MCF 10A (cell line): ENCODE results near the gene DAO. TPM values are rescaled to one million over a fixed set of nuclear protein-coding genes. Genes with fewer than 3 reads are reported as not detected.

Source experiments
- BruUV-seq: library from RNA; stranded (reverse); fragments of 400-500 nt; replicated peaks from 2 replicates; lab custom pipeline; 2021; lab: Mats Ljungman, UMichigan
- CTCF ChIA-PET: fragments of 300-600 bp; sonication (Branson Sonifier 250); formaldehyde crosslinking; extraction: SDS; loops from one replicate; lab custom pipeline; 2021; ENCODE audit warnings: antibody characterized with exemption, inconsistent platforms; lab: Yijun Ruan, JAX
- POLR2A ChIA-PET: fragments of 300-600, 350-650 bp; sonication (Branson Sonifier 250); formaldehyde crosslinking; extraction: SDS; loops from one replicate; lab custom pipeline; 2020; ENCODE audit warnings: antibody characterized with exemption, inconsistent platforms; lab: Yijun Ruan, JAX
- DNase-seq: peaks from one replicate; pipeline ENCODE4 v3.0.0-alpha.2; 2018; ENCODE audit not compliant: unreplicated experiment
- H3K27ac Mint-ChIP-seq: one replicate; pipeline ENCODE4 v1.8.0; 2022; ENCODE audit warnings: mild to moderate bottlenecking, low read depth, mixed read lengths; ENCODE audit not compliant: unreplicated experiment
- H3K27me3 Mint-ChIP-seq: one replicate; pipeline ENCODE4 v1.8.0; 2022; ENCODE audit warnings: mixed read lengths; ENCODE audit not compliant: insufficient read depth, unreplicated experiment
- H3K36me3 Mint-ChIP-seq: one replicate; pipeline ENCODE4 v1.8.0; 2022; ENCODE audit warnings: mild to moderate bottlenecking, moderate library complexity, mixed read lengths; ENCODE audit not compliant: insufficient read depth, unreplicated experiment
- H3K4me1 Mint-ChIP-seq: one replicate; pipeline ENCODE4 v1.8.0; 2022; ENCODE audit warnings: mixed read lengths; ENCODE audit not compliant: insufficient read depth, unreplicated experiment
- H3K4me3 Mint-ChIP-seq: one replicate; pipeline ENCODE4 v1.8.0; 2022; ENCODE audit warnings: mild to moderate bottlenecking, moderate library complexity, mixed read lengths; ENCODE audit not compliant: unreplicated experiment
- H3K9me3 Mint-ChIP-seq: one replicate; pipeline ENCODE4 v1.8.0; 2022; ENCODE audit warnings: mixed read lengths; ENCODE audit not compliant: unreplicated experiment
- intact Hi-C: fragments of 100-400 bp; cut with micrococcal nuclease; formaldehyde crosslinking; loops from 2 replicates; pipeline ENCODE4 v1.14.1; 2022
- total RNA-seq: library from RNA; stranded (reverse); gene quantifications from 2 replicates; pipeline ENCODE4 v1.2.3, GENCODE V29; 2022
- TF ChIP-seq, protein P1 (sequence below): fragments of 200-600 bp; IDR thresholded peaks from one replicate; pipeline ENCODE4 v1.8.0; 2022; ENCODE audit warnings: antibody characterized with exemption, mild to moderate bottlenecking; ENCODE audit not compliant: unreplicated experiment

DAO gene
- total RNA-seq, 1 experiment from 2014 or later, result not detected

DNA sequence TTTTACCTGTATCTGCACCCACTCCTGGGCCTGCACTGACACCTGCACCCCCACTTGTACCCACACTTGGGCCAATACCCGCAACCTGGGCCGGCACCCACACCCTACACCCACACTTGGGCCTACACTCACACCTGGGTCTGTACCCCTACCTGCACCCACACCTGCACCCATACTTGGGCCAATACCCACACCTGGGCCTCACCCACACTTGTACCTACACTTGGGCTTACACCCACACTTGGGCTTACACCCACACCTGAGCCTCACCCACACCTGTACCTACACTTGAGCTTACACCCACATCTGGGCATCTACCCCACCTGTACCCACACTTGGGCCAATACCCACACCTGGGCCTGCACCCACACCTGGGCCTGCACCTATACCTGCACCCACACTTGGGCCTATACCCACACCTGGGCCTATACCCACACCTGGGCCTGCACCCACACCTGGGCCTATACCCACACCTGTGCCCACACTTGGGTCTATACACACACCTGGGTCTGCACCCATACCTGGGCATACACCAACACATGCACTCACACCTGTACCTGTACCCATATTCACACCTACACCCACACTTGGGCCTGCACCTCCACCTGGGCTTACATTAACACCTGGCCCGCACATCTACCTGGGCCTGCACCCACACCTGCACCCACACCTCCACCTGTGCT lies 39.2 kb downstream of the DAO start:
- DNase-seq, result no peak
- Mint-ChIP-seq H3K27ac (no peak overlapping the region), H3K36me3 (no peaks in the 10 kb centered on the region), H3K9me3 (no peaks in the 10 kb centered on the region), H3K4me1 (peaks cover under 1% of the 10 kb centered on the region), H3K4me3 (no peak overlapping the region), H3K27me3 (peaks cover 11% of the 10 kb centered on the region)
- intact Hi-C loops, result no loop called here
- TF ChIP-seq, protein P1, sequence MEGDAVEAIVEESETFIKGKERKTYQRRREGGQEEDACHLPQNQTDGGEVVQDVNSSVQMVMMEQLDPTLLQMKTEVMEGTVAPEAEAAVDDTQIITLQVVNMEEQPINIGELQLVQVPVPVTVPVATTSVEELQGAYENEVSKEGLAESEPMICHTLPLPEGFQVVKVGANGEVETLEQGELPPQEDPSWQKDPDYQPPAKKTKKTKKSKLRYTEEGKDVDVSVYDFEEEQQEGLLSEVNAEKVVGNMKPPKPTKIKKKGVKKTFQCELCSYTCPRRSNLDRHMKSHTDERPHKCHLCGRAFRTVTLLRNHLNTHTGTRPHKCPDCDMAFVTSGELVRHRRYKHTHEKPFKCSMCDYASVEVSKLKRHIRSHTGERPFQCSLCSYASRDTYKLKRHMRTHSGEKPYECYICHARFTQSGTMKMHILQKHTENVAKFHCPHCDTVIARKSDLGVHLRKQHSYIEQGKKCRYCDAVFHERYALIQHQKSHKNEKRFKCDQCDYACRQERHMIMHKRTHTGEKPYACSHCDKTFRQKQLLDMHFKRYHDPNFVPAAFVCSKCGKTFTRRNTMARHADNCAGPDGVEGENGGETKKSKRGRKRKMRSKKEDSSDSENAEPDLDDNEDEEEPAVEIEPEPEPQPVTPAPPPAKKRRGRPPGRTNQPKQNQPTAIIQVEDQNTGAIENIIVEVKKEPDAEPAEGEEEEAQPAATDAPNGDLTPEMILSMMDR, result no peak
- ChIA-PET CTCF (no interaction called here), POLR2A (no interaction called here)
- BruUV-seq, result no TSS peak

DNA sequence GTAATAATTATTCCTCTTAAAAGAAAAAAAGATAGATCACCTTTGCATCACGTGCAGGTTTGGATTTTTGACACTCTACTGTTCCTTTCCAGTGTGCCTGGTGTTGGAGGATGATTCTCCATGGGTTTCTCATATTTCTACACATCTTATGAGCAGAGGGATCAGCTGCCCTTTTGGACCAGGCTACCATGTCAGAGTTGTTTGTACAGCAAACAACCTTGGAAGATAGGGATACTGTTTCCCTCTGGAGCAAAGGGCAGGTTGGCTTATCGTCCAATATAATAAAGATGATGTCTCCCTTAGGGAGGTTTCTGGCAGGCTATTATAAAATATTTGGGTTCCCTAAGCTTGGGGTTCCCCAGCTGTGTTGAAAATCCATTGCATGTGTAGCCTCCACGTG lies 42.1 kb downstream of the DAO start:
- intact Hi-C loops, result no loop called here
- H3K4me3 Mint-ChIP-seq, result no peak overlapping the region
- peaks cover 7% of the 10 kb centered on the region for H3K9me3 Mint-ChIP-seq
- DNase-seq, result no peak
- no peak overlapping the region for H3K27ac Mint-ChIP-seq
- ChIA-PET CTCF (interaction anchor here (0.6 to 1.1 kb wide), 2 partner anchors 17 to 20 kb away, joined by 3 read pairs; no protein-coding TSS in a partner anchor), POLR2A (no interaction called here)
- H3K36me3 Mint-ChIP-seq, result no peaks in the 10 kb centered on the region
- no peaks in the 10 kb centered on the region for H3K4me1 Mint-ChIP-seq
- H3K27me3 Mint-ChIP-seq, result peaks cover 11% of the 10 kb centered on the region
- TF ChIP-seq, protein P1, result no peak
- no TSS peak for BruUV-seq

DNA sequence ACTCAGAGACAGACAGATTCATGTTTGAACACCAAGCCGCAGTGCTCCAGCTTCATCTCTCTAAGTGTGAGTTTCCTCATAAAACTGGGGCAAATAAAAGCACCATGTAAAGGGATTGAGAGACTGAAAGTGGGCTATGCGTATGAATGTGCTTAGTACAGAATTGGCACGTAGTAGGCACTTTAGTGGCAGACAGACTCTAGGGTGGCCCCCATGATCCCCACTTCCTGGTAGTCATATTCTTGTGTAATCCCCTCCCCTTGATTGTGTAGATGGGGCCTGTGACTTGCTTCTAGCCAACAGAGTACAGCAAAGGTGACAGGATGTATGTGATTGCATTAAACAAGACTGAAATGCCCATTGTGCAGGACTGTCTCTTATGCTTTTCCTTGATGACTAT lies 43.0 kb downstream of the DAO start:
- TF ChIP-seq, protein P1, result no peak
- no peaks in the 10 kb centered on the region for H3K36me3 Mint-ChIP-seq

DNA sequence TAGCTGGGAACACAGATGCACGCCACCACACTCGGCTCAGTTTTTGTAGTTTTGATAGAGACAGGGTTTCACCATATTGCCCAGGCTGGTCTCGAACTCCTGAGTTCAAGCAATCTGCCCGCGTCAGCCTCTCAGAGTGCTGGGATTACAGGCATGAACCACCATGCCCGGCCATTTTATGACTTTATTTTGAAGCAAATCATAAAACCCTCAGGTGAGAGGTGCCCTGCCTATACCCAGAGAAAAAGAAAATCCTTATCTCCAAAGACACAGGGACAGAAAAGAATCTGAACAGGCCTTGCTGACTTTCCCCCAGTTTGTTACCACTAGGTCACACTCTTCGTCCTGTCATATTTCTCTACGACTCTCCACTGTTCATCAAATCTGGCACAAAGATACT lies 48.8 kb downstream of the DAO start:
- Mint-ChIP-seq H3K9me3 (peaks cover 7% of the 10 kb centered on the region), H3K27me3 (peaks cover 3% of the 10 kb centered on the region), H3K27ac (no peak overlapping the region), H3K4me1 (no peaks in the 10 kb centered on the region), H3K4me3 (no peak overlapping the region), H3K36me3 (no peaks in the 10 kb centered on the region)
- ChIA-PET POLR2A (no interaction called here), CTCF (interaction anchor here (0.6 kb wide), 1 partner anchor 22 kb away, joined by 3 read pairs; no protein-coding TSS in a partner anchor)
- intact Hi-C loops, result no loop called here
- BruUV-seq, result no TSS peak
- TF ChIP-seq, protein P1, result no peak
- DNase-seq, result no peak

More for the DNA sequence above, 43.0 kb downstream of the DAO start:
- H3K4me3 Mint-ChIP-seq, result no peak overlapping the region
- H3K27ac Mint-ChIP-seq, result no peak overlapping the region
- intact Hi-C loops, result no loop called here
- no peak for DNase-seq
- H3K27me3 Mint-ChIP-seq, result peaks cover 11% of the 10 kb centered on the region
- ChIA-PET POLR2A (no interaction called here), CTCF (interaction anchor here (0.6 to 1.1 kb wide), 2 partner anchors 18 to 24 kb away, joined by 3 read pairs; no protein-coding TSS in a partner anchor)
- no TSS peak for BruUV-seq
- peaks cover 7% of the 10 kb centered on the region for H3K9me3 Mint-ChIP-seq
- no peaks in the 10 kb centered on the region for H3K4me1 Mint-ChIP-seq
